Caco-2 (cell line): Measurements from ENCODE around the gene EVPLL. TPM values are rescaled to one million over a fixed set of nuclear protein-coding genes. Genes with fewer than 3 reads are reported as not detected.

Experiments used
- microRNA-seq: library from miRNA; unstranded; fragments of <30 nt; microRNA quantifications from one replicate; pipeline ENCODE4 v1.2.0, GENCODE V29; 2022
- total RNA-seq: library from RNA; stranded (reverse); gene quantifications from 2 replicates; pipeline ENCODE4 v1.2.3, GENCODE V29; 2022

Gene EVPLL
- total RNA-seq, 1 experiment from 2014 or later = not detected

Small RNA genes lying within 50 kb of the gene (microRNA-seq; reads per million reads assigned to microRNA genes)
- gene MIR6778 = not detected

Other genes with a start within 250 kb of the EVPLL start
- 99.0 and 101 TPM in 2 replicates for gene ALKBH5, start 193.9 kb upstream of the EVPLL start, total RNA-seq
- gene LLGL1, start 152.1 kb upstream of the EVPLL start, total RNA-seq = 39.5 and 41.3 TPM in 2 replicates
- gene FLII, start 119.0 kb upstream of the EVPLL start, total RNA-seq = 343 and 392 TPM in 2 replicates
- gene MIEF2, start 117.1 kb upstream of the EVPLL start, total RNA-seq = 22.3 and 22.8 TPM in 2 replicates
- gene TOP3A, start 62.8 kb upstream of the EVPLL start, total RNA-seq = 73.7 and 81.1 TPM in 2 replicates
- 28.4 TPM in 2 replicates for gene SMCR8, start 62.5 kb upstream of the EVPLL start, total RNA-seq
- 69.4 and 72.4 TPM in 2 replicates for gene SHMT1, start 14.2 kb upstream of the EVPLL start, total RNA-seq
- not detected in 2 replicates for gene LGALS9C, start 99.0 kb downstream of the EVPLL start, total RNA-seq